NB4 (cell line): ENCODE measurements around the gene CCNE1.

Experiments used
- POLR2A ChIP-seq: IDR thresholded peaks from 2 replicates; pipeline ENCODE4 v1.6.1; 2011; ENCODE audit warnings: mild to moderate bottlenecking; ENCODE audit not compliant: insufficient read length; ENCODE audit errors: extremely low read depth
- TF ChIP-seq, protein P1 (sequence below): IDR thresholded peaks from one replicate; pipeline ENCODE4 v1.5.1; 2012; ENCODE audit warnings: low read depth, low read length
- TF ChIP-seq, protein P2 (sequence below): IDR thresholded peaks from 2 replicates; pipeline ENCODE4 v1.6.1; 2011; ENCODE audit warnings: low read depth, low read length

DNA sequence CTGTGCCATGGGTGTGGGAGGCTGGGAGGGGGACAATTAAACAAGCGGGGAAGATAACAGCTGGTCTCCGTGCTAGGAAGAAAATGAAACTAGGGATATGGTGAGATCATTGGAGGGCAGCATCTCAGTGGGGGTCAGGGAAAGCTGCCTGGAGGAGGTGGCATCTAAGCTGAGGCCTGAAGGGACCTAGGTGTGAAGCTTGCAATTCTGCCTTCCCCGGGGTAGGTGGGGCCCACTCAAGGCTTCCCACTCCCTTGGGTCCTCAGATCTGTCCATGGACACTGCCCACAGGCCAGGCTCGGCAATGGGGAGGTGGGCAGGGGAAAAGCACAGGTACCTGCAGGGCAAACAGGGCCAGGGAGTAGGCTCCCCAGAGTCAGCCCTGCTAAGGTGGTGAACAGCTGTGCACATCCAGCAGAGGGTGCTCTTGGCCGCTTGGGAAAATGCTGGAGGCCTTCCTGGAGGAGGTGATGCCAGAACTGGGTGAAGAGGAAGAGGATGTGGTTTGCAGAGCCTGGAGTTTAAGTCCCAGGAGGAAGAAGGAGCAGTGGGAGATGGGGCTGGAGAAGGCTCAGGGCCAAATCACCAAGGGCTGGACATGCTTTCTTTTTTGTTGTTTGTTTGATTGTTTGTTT is 25.7 kb upstream of the CCNE1 start:
- TF ChIP-seq, protein P1, sequence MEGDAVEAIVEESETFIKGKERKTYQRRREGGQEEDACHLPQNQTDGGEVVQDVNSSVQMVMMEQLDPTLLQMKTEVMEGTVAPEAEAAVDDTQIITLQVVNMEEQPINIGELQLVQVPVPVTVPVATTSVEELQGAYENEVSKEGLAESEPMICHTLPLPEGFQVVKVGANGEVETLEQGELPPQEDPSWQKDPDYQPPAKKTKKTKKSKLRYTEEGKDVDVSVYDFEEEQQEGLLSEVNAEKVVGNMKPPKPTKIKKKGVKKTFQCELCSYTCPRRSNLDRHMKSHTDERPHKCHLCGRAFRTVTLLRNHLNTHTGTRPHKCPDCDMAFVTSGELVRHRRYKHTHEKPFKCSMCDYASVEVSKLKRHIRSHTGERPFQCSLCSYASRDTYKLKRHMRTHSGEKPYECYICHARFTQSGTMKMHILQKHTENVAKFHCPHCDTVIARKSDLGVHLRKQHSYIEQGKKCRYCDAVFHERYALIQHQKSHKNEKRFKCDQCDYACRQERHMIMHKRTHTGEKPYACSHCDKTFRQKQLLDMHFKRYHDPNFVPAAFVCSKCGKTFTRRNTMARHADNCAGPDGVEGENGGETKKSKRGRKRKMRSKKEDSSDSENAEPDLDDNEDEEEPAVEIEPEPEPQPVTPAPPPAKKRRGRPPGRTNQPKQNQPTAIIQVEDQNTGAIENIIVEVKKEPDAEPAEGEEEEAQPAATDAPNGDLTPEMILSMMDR: peak; percentile 26
- TF ChIP-seq POLR2A: no peak
- TF ChIP-seq, protein P2, sequence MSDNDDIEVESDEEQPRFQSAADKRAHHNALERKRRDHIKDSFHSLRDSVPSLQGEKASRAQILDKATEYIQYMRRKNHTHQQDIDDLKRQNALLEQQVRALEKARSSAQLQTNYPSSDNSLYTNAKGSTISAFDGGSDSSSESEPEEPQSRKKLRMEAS: no peak
